Measurements from ENCODE around the gene CLDN5. TPM values are rescaled to one million over a fixed set of nuclear protein-coding genes. Genes with fewer than 3 reads are reported as not detected.

The CLDN5 gene
- total RNA-seq, 1 donor from 2014 or later: not detected

DNA sequence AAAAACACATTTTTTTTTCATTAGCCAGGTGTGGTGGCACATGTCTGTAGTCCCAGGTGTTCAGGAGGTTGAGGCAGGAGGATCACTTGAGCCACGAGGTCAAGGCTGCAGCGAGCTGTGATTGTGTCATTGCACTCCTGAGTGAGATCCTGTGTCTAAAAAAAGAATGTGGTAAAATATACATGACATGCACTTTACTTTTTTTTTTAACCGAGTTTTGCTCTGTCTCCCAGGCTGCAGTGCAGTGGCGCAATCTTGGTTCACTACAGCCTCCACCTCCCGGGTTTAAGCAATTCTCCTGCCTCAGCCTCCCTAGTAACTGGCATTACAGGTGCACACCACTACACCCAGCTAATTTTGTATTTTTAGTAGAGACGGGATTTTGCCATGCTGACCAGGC is 22.5 kb upstream of the CLDN5 start:
- H3K4me1 Mint-ChIP-seq (ENCODE audit: unreplicated experiment): peaks cover 4% of the 10 kb centered on the region
- TF ChIP-seq, protein P1, sequence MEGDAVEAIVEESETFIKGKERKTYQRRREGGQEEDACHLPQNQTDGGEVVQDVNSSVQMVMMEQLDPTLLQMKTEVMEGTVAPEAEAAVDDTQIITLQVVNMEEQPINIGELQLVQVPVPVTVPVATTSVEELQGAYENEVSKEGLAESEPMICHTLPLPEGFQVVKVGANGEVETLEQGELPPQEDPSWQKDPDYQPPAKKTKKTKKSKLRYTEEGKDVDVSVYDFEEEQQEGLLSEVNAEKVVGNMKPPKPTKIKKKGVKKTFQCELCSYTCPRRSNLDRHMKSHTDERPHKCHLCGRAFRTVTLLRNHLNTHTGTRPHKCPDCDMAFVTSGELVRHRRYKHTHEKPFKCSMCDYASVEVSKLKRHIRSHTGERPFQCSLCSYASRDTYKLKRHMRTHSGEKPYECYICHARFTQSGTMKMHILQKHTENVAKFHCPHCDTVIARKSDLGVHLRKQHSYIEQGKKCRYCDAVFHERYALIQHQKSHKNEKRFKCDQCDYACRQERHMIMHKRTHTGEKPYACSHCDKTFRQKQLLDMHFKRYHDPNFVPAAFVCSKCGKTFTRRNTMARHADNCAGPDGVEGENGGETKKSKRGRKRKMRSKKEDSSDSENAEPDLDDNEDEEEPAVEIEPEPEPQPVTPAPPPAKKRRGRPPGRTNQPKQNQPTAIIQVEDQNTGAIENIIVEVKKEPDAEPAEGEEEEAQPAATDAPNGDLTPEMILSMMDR (IDR thresholded peaks at IDR 0.05): no peak
- peaks cover 25% of the 10 kb centered on the region for H3K27me3 Mint-ChIP-seq (ENCODE audit: unreplicated experiment)
- no peak for DNase-seq (ENCODE audit: extremely low spot score, unreplicated experiment)
- no peak overlapping the region for H3K4me3 Mint-ChIP-seq (ENCODE audit: unreplicated experiment)
- no peak overlapping the region for H3K27ac Mint-ChIP-seq (ENCODE audit: unreplicated experiment)
- no peaks in the 10 kb centered on the region for H3K36me3 Mint-ChIP-seq (ENCODE audit: unreplicated experiment)
- no peaks in the 10 kb centered on the region for H3K9me3 Mint-ChIP-seq (ENCODE audit: unreplicated experiment)

DNA sequence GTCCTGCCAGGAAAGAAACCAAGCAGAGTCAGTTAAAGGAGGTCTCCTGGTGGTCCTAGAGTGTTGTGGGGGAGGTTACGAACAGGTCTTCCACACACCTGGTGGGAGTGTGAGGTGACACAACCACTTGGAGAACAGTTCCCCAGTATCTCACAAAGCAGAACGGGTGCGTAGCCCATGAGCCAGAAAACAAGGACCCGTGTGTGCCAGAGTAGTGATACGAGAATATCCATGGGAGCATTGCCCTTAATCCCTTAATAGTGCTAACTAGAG is 21.7 kb upstream of the CLDN5 start:
- Mint-ChIP-seq H3K4me1 (ENCODE audit: unreplicated experiment) (peaks cover 4% of the 10 kb centered on the region), H3K4me3 (ENCODE audit: unreplicated experiment) (no peak overlapping the region), H3K36me3 (ENCODE audit: unreplicated experiment) (no peaks in the 10 kb centered on the region), H3K9me3 (ENCODE audit: unreplicated experiment) (no peaks in the 10 kb centered on the region), H3K27ac (ENCODE audit: unreplicated experiment) (no peak overlapping the region), H3K27me3 (ENCODE audit: unreplicated experiment) (peaks cover 23% of the 10 kb centered on the region)
- TF ChIP-seq, protein P1 (IDR thresholded peaks at IDR 0.05): no peak
- DNase-seq (ENCODE audit: extremely low spot score, unreplicated experiment): no peak

DNA sequence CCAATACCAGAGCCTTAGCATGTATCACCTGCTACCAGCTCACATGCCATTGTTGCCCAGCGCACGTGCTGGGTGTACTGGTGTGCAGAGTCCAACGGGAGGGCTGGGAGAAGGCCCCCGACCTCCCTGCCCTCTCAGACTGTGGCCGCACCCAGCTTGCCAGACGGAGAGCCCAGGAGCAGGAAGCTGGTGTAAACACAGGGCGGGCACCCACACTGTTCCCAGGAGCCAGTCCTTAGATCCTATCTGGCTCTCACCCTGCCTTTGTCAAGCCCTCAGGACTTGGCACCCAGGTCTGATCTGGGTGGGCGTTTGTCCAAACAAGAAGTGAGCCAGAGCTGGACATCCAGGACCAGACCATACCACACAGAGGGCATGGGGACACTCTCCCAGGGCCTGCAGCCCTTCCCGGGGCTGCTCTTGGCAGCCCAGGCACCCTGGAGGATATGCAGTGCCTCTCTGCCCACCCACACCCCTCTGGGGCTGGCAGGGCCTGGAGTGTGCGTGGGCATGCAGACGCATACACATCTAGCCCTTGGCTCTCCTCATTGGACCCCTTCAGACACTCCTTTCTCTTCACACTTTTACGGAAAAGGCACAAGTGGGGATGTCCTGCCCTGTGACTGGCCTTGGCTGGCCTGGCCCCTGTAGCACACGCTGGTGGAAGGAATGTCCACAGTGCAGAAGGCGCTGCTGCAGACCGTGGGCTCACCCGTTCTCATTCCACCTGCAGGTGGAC is 19.9 kb upstream of the CLDN5 start:
- Mint-ChIP-seq H3K27me3 (ENCODE audit: unreplicated experiment) (peaks cover 38% of the 10 kb centered on the region), H3K4me1 (ENCODE audit: unreplicated experiment) (peaks cover 4% of the 10 kb centered on the region), H3K27ac (ENCODE audit: unreplicated experiment) (no peak overlapping the region), H3K4me3 (ENCODE audit: unreplicated experiment) (no peak overlapping the region), H3K9me3 (ENCODE audit: unreplicated experiment) (no peaks in the 10 kb centered on the region), H3K36me3 (ENCODE audit: unreplicated experiment) (no peaks in the 10 kb centered on the region)
- TF ChIP-seq, protein P1 (IDR thresholded peaks at IDR 0.05): no peak
- DNase-seq (ENCODE audit: extremely low spot score, unreplicated experiment): no peak

DNA sequence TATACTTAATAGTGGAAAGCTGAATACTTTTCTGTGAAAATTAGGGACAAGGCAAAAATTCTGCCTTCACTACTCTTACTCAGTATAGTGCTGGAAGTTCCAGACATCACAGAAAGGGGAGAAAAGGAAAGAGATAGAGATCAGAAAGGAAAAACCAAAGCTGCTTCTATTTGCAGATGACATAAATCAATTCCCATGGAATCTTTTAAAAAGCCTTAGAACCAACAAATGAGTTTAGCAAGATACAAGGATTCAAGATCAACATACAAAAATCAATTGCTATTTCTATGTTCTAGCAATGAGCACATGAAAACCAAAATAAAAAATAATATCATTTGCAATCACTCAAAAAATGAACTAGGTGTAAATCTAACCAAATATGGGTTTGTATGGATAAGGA is 16.2 kb upstream of the CLDN5 start:
- Mint-ChIP-seq H3K27me3 (ENCODE audit: unreplicated experiment) (peaks cover 47% of the 10 kb centered on the region), H3K4me1 (ENCODE audit: unreplicated experiment) (peaks cover 4% of the 10 kb centered on the region), H3K9me3 (ENCODE audit: unreplicated experiment) (no peaks in the 10 kb centered on the region), H3K36me3 (ENCODE audit: unreplicated experiment) (no peaks in the 10 kb centered on the region), H3K4me3 (ENCODE audit: unreplicated experiment) (no peak overlapping the region), H3K27ac (ENCODE audit: unreplicated experiment) (no peak overlapping the region)
- TF ChIP-seq, protein P1 (IDR thresholded peaks at IDR 0.05): no peak
- DNase-seq (ENCODE audit: extremely low spot score, unreplicated experiment): no peak

DNA sequence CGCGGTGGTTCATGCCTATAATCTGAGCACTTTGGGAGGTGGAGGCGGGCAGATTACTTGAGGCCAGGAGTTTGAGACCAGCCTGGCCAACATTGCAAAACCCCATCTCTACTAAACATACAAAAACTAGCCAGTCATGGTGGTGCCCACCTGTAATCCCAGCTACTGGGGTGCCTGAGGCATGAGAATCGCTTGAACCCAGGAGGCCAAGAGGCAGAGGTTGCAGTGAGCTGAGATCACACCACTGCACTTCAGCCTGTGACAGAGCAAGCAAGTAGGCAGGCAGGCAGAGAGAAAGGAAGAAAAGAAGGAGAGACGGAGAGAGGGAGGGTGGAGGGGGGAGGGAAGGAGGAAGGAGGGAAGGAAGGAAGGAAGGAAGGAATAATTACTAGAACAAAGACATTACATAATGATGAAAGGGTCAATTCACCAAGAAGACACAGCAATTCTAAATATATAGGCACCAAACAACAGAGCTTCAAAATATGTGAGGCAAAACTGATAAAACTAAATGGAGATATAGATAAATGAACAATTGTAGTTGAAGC is 13.8 kb upstream of the CLDN5 start:
- TF ChIP-seq, protein P1 (IDR thresholded peaks at IDR 0.05): no peak

More for the DNA sequence above, 13.8 kb upstream of the CLDN5 start:
- Mint-ChIP-seq H3K9me3 (ENCODE audit: unreplicated experiment) (no peaks in the 10 kb centered on the region), H3K36me3 (ENCODE audit: unreplicated experiment) (no peaks in the 10 kb centered on the region), H3K4me1 (ENCODE audit: unreplicated experiment) (no peaks in the 10 kb centered on the region), H3K27me3 (ENCODE audit: unreplicated experiment) (peaks cover 43% of the 10 kb centered on the region), H3K27ac (ENCODE audit: unreplicated experiment) (no peak overlapping the region), H3K4me3 (ENCODE audit: unreplicated experiment) (no peak overlapping the region)
- DNase-seq (ENCODE audit: extremely low spot score, unreplicated experiment): no peak

Data from osteocyte (in vitro differentiated cells).